IMR-90 (cell line): ENCODE results near the gene GJB3. TPM values are rescaled to one million over a fixed set of nuclear protein-coding genes. Genes with fewer than 3 reads are reported as not detected.
A peak's percentile ranks its signal among the peaks of the same experiment; 100 is the strongest.

ENCODE experiments used
- ATAC-seq: fragments of 200-7000 bp; cut with Tn5 transposase; 2 replicates; pipeline ENCODE4 v1.9.1; 2020; ENCODE audit warnings: low read depth, mild to moderate bottlenecking, moderate library complexity
- BruUV-seq: library from RNA; stranded (reverse); fragments of 400-500 nt; replicated peaks from 2 replicates; lab custom pipeline; 2021; lab: Mats Ljungman, UMichigan
- CTCF ChIA-PET: fragments of 300-600 bp; formaldehyde crosslinking; extraction: SDS; loops from one replicate; lab custom pipeline; 2021; ENCODE audit warnings: antibody characterized with exemption; lab: Yijun Ruan, JAX
- POLR2A ChIA-PET: fragments of 300-600 bp; sonication (Branson Sonifier 250); formaldehyde crosslinking; loops from one replicate; lab custom pipeline; 2022; ENCODE audit warnings: antibody characterized with exemption; ENCODE audit not compliant: unreplicated experiment; lab: Charles Lee
- DNase-seq: peaks from one replicate; pipeline ENCODE4 v3.0.0; 2013
- H2AFZ ChIP-seq: replicated peaks from 2 replicates; pipeline ENCODE3; 2013; ENCODE audit warnings: low read length, mild to moderate bottlenecking; ENCODE audit not compliant: poor library complexity
- H2AK5ac ChIP-seq: 2 replicates; pipeline ENCODE4 v1.6.1; 2013; ENCODE audit warnings: low read depth, low read length, inconsistent platforms
- H2AK9ac ChIP-seq: replicated peaks from 2 replicates; pipeline ENCODE3; 2013; ENCODE audit warnings: mild to moderate bottlenecking, low read depth, low read length, moderate library complexity; ENCODE audit not compliant: poor library complexity
- H2BK120ac ChIP-seq: 2 replicates; pipeline ENCODE4 v1.6.1; 2013; ENCODE audit warnings: low read depth, low read length, inconsistent platforms
- H2BK15ac ChIP-seq: 3 replicates; pipeline ENCODE4 v1.6.1; 2013; ENCODE audit warnings: low read depth, low read length, inconsistent platforms
- H2BK20ac ChIP-seq: 2 replicates; pipeline ENCODE4 v1.6.1; 2013; ENCODE audit warnings: low read depth, mild to moderate bottlenecking, inconsistent platforms, low read length, moderate library complexity
- H2BK5ac ChIP-seq: 2 replicates; pipeline ENCODE4 v1.6.1; 2013; ENCODE audit warnings: mild to moderate bottlenecking, low read depth, low read length, inconsistent platforms; ENCODE audit not compliant: poor library complexity, severe bottlenecking
- H3K14ac ChIP-seq: replicated peaks from 2 replicates; pipeline ENCODE4 v1.6.1; 2013; ENCODE audit warnings: low read depth, low read length, inconsistent platforms
- H3K18ac ChIP-seq: 2 replicates; pipeline ENCODE4 v1.6.1; 2013; ENCODE audit warnings: low read depth, low read length, control low read depth
- H3K23ac ChIP-seq: 2 replicates; pipeline ENCODE4 v1.6.1; 2013; ENCODE audit warnings: low read depth, low read length, inconsistent platforms
- H3K27ac ChIP-seq: 2 replicates; pipeline ENCODE4 v1.5.1; 2013; ENCODE audit warnings: mild to moderate bottlenecking, control low read depth, low read length; ENCODE audit not compliant: insufficient read depth
- H3K27me3 ChIP-seq: 2 replicates; pipeline ENCODE4 v1.6.1; 2013; ENCODE audit warnings: low read length; ENCODE audit not compliant: control insufficient read depth, insufficient read depth
- H3K36me3 ChIP-seq: 2 replicates; pipeline ENCODE4 v1.6.1; 2013; ENCODE audit warnings: low read length, mixed read lengths; ENCODE audit not compliant: control insufficient read depth, insufficient read depth
- H3K4ac ChIP-seq: 2 replicates; pipeline ENCODE4 v1.6.1; 2013; ENCODE audit warnings: low read depth, low read length, inconsistent platforms
- H3K4me1 ChIP-seq: 2 replicates; pipeline ENCODE4 v1.6.1; 2013; ENCODE audit warnings: low read length, mixed read lengths; ENCODE audit not compliant: control insufficient read depth, insufficient read depth
- H3K4me2 ChIP-seq: 2 replicates; pipeline ENCODE4 v1.6.1; 2013; ENCODE audit warnings: low read depth, mild to moderate bottlenecking, control low read depth, low read length, moderate library complexity
- H3K4me3 ChIP-seq: 2 replicates; pipeline ENCODE4 v1.5.1; 2013; ENCODE audit warnings: low read depth, mild to moderate bottlenecking, control low read depth, low read length, moderate library complexity; ENCODE audit not compliant: insufficient read depth
- H3K56ac ChIP-seq: 2 replicates; pipeline ENCODE4 v1.6.1; 2013; ENCODE audit warnings: low read length, inconsistent platforms; ENCODE audit not compliant: insufficient read depth; ENCODE audit errors: extremely low read depth
- H3K79me1 ChIP-seq, 2 experiments: 2 replicates each; pipeline ENCODE4 v1.6.1; 2013; ENCODE audit warnings: low read length in 2 of 2, inconsistent platforms in 1 of 2, low read depth in 1 of 2
- H3K9ac ChIP-seq: 2 replicates; pipeline ENCODE4 v1.6.1; 2013; ENCODE audit warnings: low read depth, low read length, control low read depth
- H3K9me1 ChIP-seq: 2 replicates; pipeline ENCODE4 v1.6.1; 2013; ENCODE audit warnings: low read length, inconsistent platforms; ENCODE audit not compliant: insufficient read depth
- H3K9me3 ChIP-seq: 2 replicates; pipeline ENCODE4 v1.6.1; 2013; ENCODE audit warnings: low read length; ENCODE audit not compliant: control insufficient read depth, insufficient read depth
- H4K20me1 ChIP-seq: 2 replicates; pipeline ENCODE4 v1.6.1; 2013; ENCODE audit warnings: low read length, inconsistent platforms; ENCODE audit not compliant: insufficient read depth
- H4K5ac ChIP-seq: 2 replicates; pipeline ENCODE4 v1.6.1; 2013; ENCODE audit warnings: mild to moderate bottlenecking, low read depth, low read length, control low read depth
- H4K8ac ChIP-seq, 2 experiments: 2 replicates each; pipeline ENCODE4 v1.6.1; 2013; ENCODE audit warnings: low read depth in 2 of 2, low read length in 2 of 2, control low read depth in 1 of 2, inconsistent platforms in 1 of 2
- H4K91ac ChIP-seq: 2 replicates; pipeline ENCODE4 v1.6.1; 2013; ENCODE audit warnings: low read depth, low read length, inconsistent platforms; ENCODE audit not compliant: insufficient read depth
- BHLHE40 ChIP-seq: fragments of 150-350 bp; IDR thresholded peaks from 2 replicates; pipeline ENCODE4 v1.6.1; 2016; ENCODE audit warnings: mild to moderate bottlenecking, low read depth, low read length
- FOS ChIP-seq: fragments of 150-350 bp; IDR thresholded peaks from 2 replicates; pipeline ENCODE4 v1.6.1; 2016; ENCODE audit warnings: low read depth, low read length
- MAZ ChIP-seq: IDR thresholded peaks from 2 replicates; pipeline ENCODE4 v1.6.1; 2012; ENCODE audit warnings: low read depth, mild to moderate bottlenecking, low read length, improper control_type of control experiment, moderate library complexity, borderline replicate concordance
- MXI1 ChIP-seq: IDR thresholded peaks from 2 replicates; pipeline ENCODE4 v1.6.1; 2012; ENCODE audit warnings: low read depth, mild to moderate bottlenecking, low read length, moderate library complexity, borderline replicate concordance
- NFE2L2 ChIP-seq: fragments of 150-350 bp; IDR thresholded peaks from 2 replicates; pipeline ENCODE4 v1.6.1; 2016; ENCODE audit warnings: low read depth, mild to moderate bottlenecking, low read length
- POLR2A ChIP-seq: IDR thresholded peaks from 2 replicates; pipeline ENCODE4 v1.6.1; 2012; ENCODE audit warnings: mild to moderate bottlenecking, low read depth, low read length
- RAD21 ChIP-seq: IDR thresholded peaks from 2 replicates; pipeline ENCODE4 v1.6.1; 2012; ENCODE audit warnings: low read length, improper control_type of control experiment
- RCOR1 ChIP-seq: IDR thresholded peaks from 2 replicates; pipeline ENCODE4 v1.6.1; 2012; ENCODE audit warnings: mild to moderate bottlenecking, low read length, improper control_type of control experiment; ENCODE audit not compliant: insufficient replicate concordance
- RFX5 ChIP-seq: IDR thresholded peaks from 2 replicates; pipeline ENCODE4 v1.8.0; 2012; ENCODE audit warnings: low read depth, mild to moderate bottlenecking, low read length, moderate library complexity
- SMC3 ChIP-seq: fragments of 150-350 bp; IDR thresholded peaks from 2 replicates; pipeline ENCODE4 v1.6.1; 2016; ENCODE audit warnings: low read depth, mild to moderate bottlenecking, antibody characterized with exemption, low read length, moderate library complexity
- WGBS, 2 experiments: methylation state at CpG; one replicate each; pipeline versions ENCODE4 v1.1.5 to v1.1.7; 2013; ENCODE audit warnings: missing lambda C conversion rate in 2 of 2; ENCODE audit not compliant: insufficient read length in 1 of 2; ENCODE audit errors: extremely low coverage in 2 of 2; 5-methylcytosine and 5-hydroxymethylcytosine counted together
- dilution Hi-C: fragments of 300-500 bp; cut with HindIII; formaldehyde crosslinking; loops from one replicate; pipeline ENCODE4 v1.14.3; 2018; ENCODE audit warnings: low sequenced_read_pairs; ENCODE audit not compliant: unreplicated experiment
- in situ Hi-C: fragments of 300-500 bp; cut with MboI; formaldehyde crosslinking; loops from 3 replicates; pipeline ENCODE4 v1.14.3; 2019; ENCODE audit warnings: low sequenced_read_pairs, inconsistent platforms, mixed read lengths
- intact Hi-C: fragments of 100-400 bp; cut with micrococcal nuclease; formaldehyde crosslinking; loops from 2 replicates; pipeline ENCODE4 v1.10.0; 2022
- polyA plus RNA-seq, 3 experiments: library from polyadenylated mRNA; depleted of rRNA; stranded (reverse); fragments of >200 nt; gene quantifications; 2 replicates each; pipeline ENCODE4 v1.2.3, GENCODE V29; 2012; ENCODE audit warnings: low replicate concordance in 1 of 3
- total RNA-seq: library from RNA; depleted of rRNA; stranded (reverse); fragments of >200 nt; gene quantifications from 2 replicates; pipeline ENCODE4 v1.2.3, GENCODE V29; 2012
- TF ChIP-seq, protein P1 (sequence below): fragments of 150-350 bp; IDR thresholded peaks from 2 replicates; pipeline ENCODE4 v1.6.1; 2017; ENCODE audit warnings: mild to moderate bottlenecking, antibody characterized with exemption, low read length, low read depth
- TF ChIP-seq, protein P2 (sequence below): conservative IDR thresholded peaks from 2 replicates; pipeline ENCODE4 v1.5.1; 2012; ENCODE audit warnings: mild to moderate bottlenecking, low read depth, low read length, improper control_type of control experiment

GJB3 gene
- total and polyA plus RNA-seq, 2 of the 4 experiments (the other 2 are of a cell fraction), result not detected

DNA sequence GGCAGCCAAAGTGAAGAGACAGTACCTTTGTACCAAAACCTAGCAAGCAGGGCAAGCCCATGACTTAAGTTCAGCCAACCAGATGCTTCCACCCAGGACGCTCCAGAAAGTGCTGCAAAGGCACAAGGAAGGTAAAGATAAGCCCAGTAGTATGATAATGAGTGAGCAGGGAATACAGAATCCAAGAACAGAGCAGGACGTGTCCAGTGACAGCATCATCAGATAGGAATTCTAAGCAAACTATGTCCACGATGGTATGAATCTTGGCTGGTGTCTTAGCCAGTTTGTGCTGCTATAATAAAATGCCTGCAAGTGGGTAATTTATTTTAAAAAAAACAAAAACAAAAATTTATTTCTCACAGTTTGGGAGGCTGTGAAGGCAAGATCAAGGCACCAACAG is 25.4 kb downstream of the GJB3 start:
- H4K91ac ChIP-seq, result no peak overlapping the region
- no peak overlapping the region for H2BK15ac ChIP-seq
- no peak overlapping the region for H3K9ac ChIP-seq
- H2AFZ ChIP-seq, result peak overlapping the region; percentile 64
- no peak overlapping the region for H3K4me3 ChIP-seq
- no peaks in the 10 kb centered on the region for H4K20me1 ChIP-seq
- no peak overlapping the region for H3K4ac ChIP-seq
- H2AK9ac ChIP-seq, result no peak overlapping the region
- no peaks in the 10 kb centered on the region for H3K9me1 ChIP-seq
- no TSS peak for BruUV-seq
- H2BK120ac ChIP-seq, result no peak overlapping the region
- no peaks in the 10 kb centered on the region for H3K27me3 ChIP-seq
- no peak overlapping the region for H3K23ac ChIP-seq
- CTCF ChIA-PET, result no interaction called here
- no peaks in the 10 kb centered on the region for H3K9me3 ChIP-seq
- POLR2A ChIA-PET, result no interaction called here
- ATAC-seq (peak; percentile 97), DNase-seq (peak; percentile 50)
- no peaks in the 10 kb centered on the region for H3K36me3 ChIP-seq
- WGBS, 2 experiments, result 10% methylated on average over 2 of the region's 3 CpGs; no CpG with 5 or more reads in 1 of the 2 experiments
- no peaks in the 10 kb centered on the region for H3K79me1 ChIP-seq
- H3K56ac ChIP-seq, result no peak overlapping the region
- H2AK5ac ChIP-seq, result no peak overlapping the region
- H3K4me1 ChIP-seq, result peaks cover 2% of the 10 kb centered on the region
- TF ChIP-seq RFX5 (no peak), MXI1 (no peak), MAZ (no peak), BHLHE40 (no peak), POLR2A (no peak), RAD21 (no peak), RCOR1 (no peak), FOS (no peak), NFE2L2 (no peak), SMC3 (no peak)
- TF ChIP-seq, protein P1, sequence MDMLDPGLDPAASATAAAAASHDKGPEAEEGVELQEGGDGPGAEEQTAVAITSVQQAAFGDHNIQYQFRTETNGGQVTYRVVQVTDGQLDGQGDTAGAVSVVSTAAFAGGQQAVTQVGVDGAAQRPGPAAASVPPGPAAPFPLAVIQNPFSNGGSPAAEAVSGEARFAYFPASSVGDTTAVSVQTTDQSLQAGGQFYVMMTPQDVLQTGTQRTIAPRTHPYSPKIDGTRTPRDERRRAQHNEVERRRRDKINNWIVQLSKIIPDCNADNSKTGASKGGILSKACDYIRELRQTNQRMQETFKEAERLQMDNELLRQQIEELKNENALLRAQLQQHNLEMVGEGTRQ, result no peak
- TF ChIP-seq, protein P2, sequence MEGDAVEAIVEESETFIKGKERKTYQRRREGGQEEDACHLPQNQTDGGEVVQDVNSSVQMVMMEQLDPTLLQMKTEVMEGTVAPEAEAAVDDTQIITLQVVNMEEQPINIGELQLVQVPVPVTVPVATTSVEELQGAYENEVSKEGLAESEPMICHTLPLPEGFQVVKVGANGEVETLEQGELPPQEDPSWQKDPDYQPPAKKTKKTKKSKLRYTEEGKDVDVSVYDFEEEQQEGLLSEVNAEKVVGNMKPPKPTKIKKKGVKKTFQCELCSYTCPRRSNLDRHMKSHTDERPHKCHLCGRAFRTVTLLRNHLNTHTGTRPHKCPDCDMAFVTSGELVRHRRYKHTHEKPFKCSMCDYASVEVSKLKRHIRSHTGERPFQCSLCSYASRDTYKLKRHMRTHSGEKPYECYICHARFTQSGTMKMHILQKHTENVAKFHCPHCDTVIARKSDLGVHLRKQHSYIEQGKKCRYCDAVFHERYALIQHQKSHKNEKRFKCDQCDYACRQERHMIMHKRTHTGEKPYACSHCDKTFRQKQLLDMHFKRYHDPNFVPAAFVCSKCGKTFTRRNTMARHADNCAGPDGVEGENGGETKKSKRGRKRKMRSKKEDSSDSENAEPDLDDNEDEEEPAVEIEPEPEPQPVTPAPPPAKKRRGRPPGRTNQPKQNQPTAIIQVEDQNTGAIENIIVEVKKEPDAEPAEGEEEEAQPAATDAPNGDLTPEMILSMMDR, result no peak
- no peak overlapping the region for H2BK5ac ChIP-seq
- no peak overlapping the region for H4K8ac ChIP-seq
- H4K5ac ChIP-seq, result no peak overlapping the region
- H3K4me2 ChIP-seq, result 0 out of 2 replicates have a peak overlapping the region, but pooled peaks have one; percentile 28
- no peak overlapping the region for H3K18ac ChIP-seq
- in situ Hi-C loops, result no loop called here
- no peak overlapping the region for H3K14ac ChIP-seq
- H2BK20ac ChIP-seq, result no peak overlapping the region
- H3K27ac ChIP-seq, result no peak overlapping the region
- intact Hi-C loops, result no loop called here
- dilution Hi-C loops, result no loop called here
